Osteoblast (primary cell): Measurements from ENCODE around the gene ACY1. TPM values are rescaled to one million over a fixed set of nuclear protein-coding genes. Genes with fewer than 3 reads are reported as not detected.

ENCODE experiments used
- DNase-seq: peaks from one replicate; pipeline ENCODE4 v3.0.0; 2011; ENCODE audit warnings: low spot score, mixed read lengths; ENCODE audit not compliant: insufficient read length; ENCODE audit errors: missing footprints
- H2AFZ ChIP-seq: 2 replicates; pipeline ENCODE4 v1.6.0; 2011; ENCODE audit warnings: mild to moderate bottlenecking, low read length
- H3K27ac ChIP-seq: 2 replicates; pipeline ENCODE4 v1.5.1; 2011; ENCODE audit warnings: mild to moderate bottlenecking, low read depth, low read length, moderate library complexity
- H3K27me3 ChIP-seq: 2 replicates; pipeline ENCODE4 v1.6.0; 2012; ENCODE audit warnings: mild to moderate bottlenecking, control low read depth, inconsistent platforms, low read length, moderate library complexity; ENCODE audit not compliant: insufficient read depth
- H3K36me3 ChIP-seq: 2 replicates; pipeline ENCODE4 v1.5.1; 2011; ENCODE audit warnings: mild to moderate bottlenecking, low read length, control low read depth, moderate library complexity; ENCODE audit not compliant: insufficient read depth
- H3K4me1 ChIP-seq: 2 replicates; pipeline ENCODE4 v1.5.1; 2011; ENCODE audit warnings: mild to moderate bottlenecking, low read length, control low read depth, moderate library complexity; ENCODE audit not compliant: insufficient read depth
- H3K4me2 ChIP-seq: 2 replicates; pipeline ENCODE4 v1.6.0; 2011; ENCODE audit warnings: mild to moderate bottlenecking, low read length; ENCODE audit not compliant: insufficient read depth
- H3K4me3 ChIP-seq: fragments of 200-600 bp; sonication (generic); 3 replicates; pipeline ENCODE4 v1.5.1; 2012; ENCODE audit warnings: mild to moderate bottlenecking, low read length, inconsistent platforms; ENCODE audit not compliant: insufficient read depth
- H3K79me2 ChIP-seq: 2 replicates; pipeline ENCODE4 v1.6.0; 2012; ENCODE audit warnings: mild to moderate bottlenecking, low read length, control low read depth, inconsistent platforms; ENCODE audit not compliant: insufficient read depth
- H3K9me3 ChIP-seq: 2 replicates; pipeline ENCODE4 v1.5.1; 2011; ENCODE audit warnings: low read depth, low read length, control low read depth
- H4K20me1 ChIP-seq: 2 replicates; pipeline ENCODE4 v1.6.0; 2012; ENCODE audit warnings: mild to moderate bottlenecking, low read length, control low read depth; ENCODE audit not compliant: insufficient read depth
- CTCF ChIP-seq: IDR thresholded peaks from 2 replicates; pipeline ENCODE4 v1.5.1; 2011; ENCODE audit warnings: mild to moderate bottlenecking, low read depth, low read length, moderate library complexity; ENCODE audit errors: extremely low read depth
- total RNA-seq: library from RNA; depleted of rRNA; stranded (reverse); fragments of >200 nt; gene quantifications from 2 replicates; pipeline ENCODE4 v1.2.3, GENCODE V29; 2012

Gene ACY1
- total RNA-seq, 1 donor: 37.6 TPM

DNA sequence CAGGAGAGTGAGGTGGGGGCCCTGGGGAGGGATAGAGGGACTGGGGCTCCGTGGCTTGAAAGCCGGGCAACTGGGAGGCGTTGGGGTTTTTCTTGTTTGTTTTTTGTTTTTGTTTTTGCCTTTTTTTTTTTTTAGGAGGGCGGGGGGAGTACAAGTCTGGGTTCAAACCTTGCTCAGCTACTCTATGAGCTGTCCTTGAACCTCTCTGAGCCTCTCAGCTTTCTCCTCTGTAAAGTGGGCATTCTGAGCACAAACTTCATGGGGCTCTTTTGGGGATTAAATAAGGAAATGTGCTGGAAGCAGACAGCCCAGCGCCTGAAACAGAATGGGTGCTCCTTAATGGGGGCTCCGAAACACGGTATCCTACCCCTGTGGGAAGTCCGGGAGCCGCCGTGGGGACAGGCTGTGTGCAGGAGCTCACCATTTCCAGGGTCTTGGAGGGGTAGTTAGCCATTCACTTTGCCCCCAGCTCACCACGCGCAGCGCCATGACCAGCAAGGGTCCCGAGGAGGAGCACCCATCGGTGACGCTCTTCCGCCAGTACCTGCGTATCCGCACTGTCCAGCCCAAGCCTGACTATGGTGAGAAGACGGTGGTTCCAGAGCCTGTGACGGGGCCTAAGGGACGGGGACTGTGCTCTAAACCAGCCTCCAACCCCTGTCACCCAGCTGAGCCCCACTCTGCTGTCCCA lies 388 bp downstream of the ACY1 start:
- Histone ChIP-seq H4K20me1 (peaks cover 6% of the 10 kb centered on the region), H3K4me1 (peaks cover 22% of the 10 kb centered on the region), H3K27me3 (no peaks in the 10 kb centered on the region), H3K9me3 (no peaks in the 10 kb centered on the region), H2AFZ (peak overlapping the region; percentile 95), H3K4me2 (peak overlapping the region; percentile 99), H3K4me3 (peak overlapping the region; percentile 74), H3K27ac (peak overlapping the region; percentile 85), H3K36me3 (no peaks in the 10 kb centered on the region), H3K79me2 (peaks cover 24% of the 10 kb centered on the region)
- TF ChIP-seq CTCF: no peak
- no peak for DNase-seq

DNA sequence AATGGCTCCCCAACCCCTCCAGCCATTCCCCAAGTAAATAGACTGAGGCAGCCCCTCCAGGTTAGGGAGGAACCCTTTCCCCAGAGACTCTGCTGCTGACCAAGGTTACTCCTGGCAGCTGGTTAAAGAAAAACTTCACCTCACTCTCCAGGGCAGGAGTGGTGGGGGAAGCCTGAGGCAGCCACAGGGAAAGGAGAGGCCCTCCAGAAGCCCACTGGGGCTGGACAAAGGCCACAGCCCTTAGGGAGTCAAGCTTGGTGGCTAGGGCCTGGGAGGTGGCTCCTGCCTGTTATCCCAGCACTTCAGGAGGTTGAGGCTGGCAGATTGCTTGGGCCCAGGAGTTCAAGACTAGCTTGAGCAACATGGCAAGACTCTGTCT lies 923 bp downstream of the ACY1 start:
- Histone ChIP-seq H3K27me3 (no peaks in the 10 kb centered on the region), H3K4me3 (peak overlapping the region; percentile 74), H3K4me1 (peaks cover 22% of the 10 kb centered on the region), H3K79me2 (peaks cover 24% of the 10 kb centered on the region), H4K20me1 (peaks cover 6% of the 10 kb centered on the region), H3K9me3 (no peaks in the 10 kb centered on the region), H3K36me3 (no peaks in the 10 kb centered on the region), H3K4me2 (peak overlapping the region; percentile 99), H2AFZ (no peak overlapping the region), H3K27ac (peak overlapping the region; percentile 85)
- TF ChIP-seq CTCF: no peak
- DNase-seq: peak; percentile 85

GRCh38 chr3:51985063-51985462 lies 1.7 kb downstream of the ACY1 start:
- no peak overlapping the region for H2AFZ ChIP-seq
- no peak overlapping the region for H3K27ac ChIP-seq
- H4K20me1 ChIP-seq: peaks cover 10% of the 10 kb centered on the region
- no peaks in the 10 kb centered on the region for H3K9me3 ChIP-seq
- peaks cover 24% of the 10 kb centered on the region for H3K79me2 ChIP-seq
- peaks cover 22% of the 10 kb centered on the region for H3K4me1 ChIP-seq
- no peak for TF ChIP-seq CTCF
- H3K4me2 ChIP-seq: no peak overlapping the region
- H3K4me3 ChIP-seq: no peak overlapping the region
- DNase-seq: no peak
- no peaks in the 10 kb centered on the region for H3K36me3 ChIP-seq
- no peaks in the 10 kb centered on the region for H3K27me3 ChIP-seq

- Histone ChIP-seq H3K27ac (no peak overlapping the region), H3K36me3 (peaks cover under 1% of the 10 kb centered on the region), H3K4me2 (no peak overlapping the region), H3K79me2 (peaks cover 17% of the 10 kb centered on the region), H3K9me3 (no peaks in the 10 kb centered on the region), H3K27me3 (no peaks in the 10 kb centered on the region), H3K4me3 (no peak overlapping the region), H3K4me1 (peaks cover 22% of the 10 kb centered on the region), H4K20me1 (peaks cover 8% of the 10 kb centered on the region), H2AFZ (no peak overlapping the region)
- peak; percentile 79 for DNase-seq
- no peak for TF ChIP-seq CTCF
Observed at GRCh38 chr3:51986010-51986947, 2.9 kb downstream of the ACY1 start.
